Prostate gland (tissue), 2 donors: ENCODE measurements around the gene SMPD3.

Experiments
- POLR2A ChIP-seq: fragments of 450-650 bp; IDR thresholded peaks from one replicate; pipeline ENCODE4 v1.6.1; 2016; ENCODE audit warnings: antibody characterized with exemption, mild to moderate bottlenecking
- TF ChIP-seq, protein P1 (sequence below), 4 experiments: fragments of 200-600 bp in 2 of 4; fragments of 450-650 bp in 2 of 4; sonication (generic) in 2 of 4; IDR thresholded peaks; 1 replicate in 3 of 4; 2 replicates in 1 of 4; pipeline ENCODE4 v1.5.1; 2016 to 2019; ENCODE audit warnings: antibody characterized with exemption in 4 of 4, mild to moderate bottlenecking in 2 of 4, moderate library complexity in 2 of 4

DNA sequence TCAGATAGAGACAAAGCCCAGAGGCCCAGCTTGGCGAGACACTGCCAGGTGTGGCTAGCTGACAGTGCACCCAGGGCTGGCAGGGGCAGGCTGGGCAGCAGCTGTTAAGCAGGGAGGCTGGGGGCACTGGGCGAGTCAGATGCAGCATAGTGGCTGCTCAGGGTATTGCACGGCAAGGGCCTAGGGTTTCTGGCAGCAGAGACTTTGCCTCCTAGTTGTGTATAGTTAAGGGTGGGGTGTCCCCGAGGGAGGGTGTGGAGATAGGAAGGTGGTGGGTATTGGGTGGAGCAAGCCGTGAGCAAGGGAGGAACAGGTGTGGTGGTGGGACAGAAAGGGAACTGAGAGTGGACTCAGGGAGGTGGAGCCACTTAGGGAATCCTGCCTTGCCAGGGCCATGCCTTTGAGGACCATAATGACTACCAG, 66.0 kb downstream of the SMPD3 start:
- TF ChIP-seq, protein P1, sequence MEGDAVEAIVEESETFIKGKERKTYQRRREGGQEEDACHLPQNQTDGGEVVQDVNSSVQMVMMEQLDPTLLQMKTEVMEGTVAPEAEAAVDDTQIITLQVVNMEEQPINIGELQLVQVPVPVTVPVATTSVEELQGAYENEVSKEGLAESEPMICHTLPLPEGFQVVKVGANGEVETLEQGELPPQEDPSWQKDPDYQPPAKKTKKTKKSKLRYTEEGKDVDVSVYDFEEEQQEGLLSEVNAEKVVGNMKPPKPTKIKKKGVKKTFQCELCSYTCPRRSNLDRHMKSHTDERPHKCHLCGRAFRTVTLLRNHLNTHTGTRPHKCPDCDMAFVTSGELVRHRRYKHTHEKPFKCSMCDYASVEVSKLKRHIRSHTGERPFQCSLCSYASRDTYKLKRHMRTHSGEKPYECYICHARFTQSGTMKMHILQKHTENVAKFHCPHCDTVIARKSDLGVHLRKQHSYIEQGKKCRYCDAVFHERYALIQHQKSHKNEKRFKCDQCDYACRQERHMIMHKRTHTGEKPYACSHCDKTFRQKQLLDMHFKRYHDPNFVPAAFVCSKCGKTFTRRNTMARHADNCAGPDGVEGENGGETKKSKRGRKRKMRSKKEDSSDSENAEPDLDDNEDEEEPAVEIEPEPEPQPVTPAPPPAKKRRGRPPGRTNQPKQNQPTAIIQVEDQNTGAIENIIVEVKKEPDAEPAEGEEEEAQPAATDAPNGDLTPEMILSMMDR (IDR thresholded peaks at IDR 0.05): no peak
- no peak for TF ChIP-seq POLR2A
